HepG2 (cell line): ENCODE data around the gene RHOT1. TPM values are rescaled to one million over a fixed set of nuclear protein-coding genes. Genes with fewer than 3 reads are reported as not detected.

Experiments used
- AKNA ChIP-seq: sonication (generic); formaldehyde crosslinking; IDR thresholded peaks from 2 replicates; pipeline ENCODE4 v1.4.0; 2020; ENCODE audit warnings: missing genetic modification reagents, borderline replicate concordance
- CEBPB ChIP-seq: IDR thresholded peaks from 2 replicates; pipeline ENCODE4 v1.6.1; 2011; ENCODE audit warnings: low read depth, low read length, improper control_type of control experiment, borderline replicate concordance
- DMTF1 ChIP-seq: sonication (generic); formaldehyde crosslinking; IDR thresholded peaks from 2 replicates; pipeline ENCODE4 v1.4.0; 2020; ENCODE audit warnings: mild to moderate bottlenecking, missing genetic modification reagents
- ZNF407 ChIP-seq: sonication (generic); formaldehyde crosslinking; IDR thresholded peaks from one replicate; pipeline ENCODE4 v1.5.1; 2020; ENCODE audit warnings: mild to moderate bottlenecking, missing genetic modification reagents; ENCODE audit errors: not compliant biosample characterization
- ZNF431 ChIP-seq: sonication (generic); formaldehyde crosslinking; IDR thresholded peaks from 2 replicates; pipeline ENCODE4 v1.9.0; 2022; ENCODE audit warnings: missing genetic modification reagents, low read depth, mild to moderate bottlenecking, borderline replicate concordance
- ZNF800 ChIP-seq: sonication (generic); formaldehyde crosslinking; IDR thresholded peaks from 2 replicates; pipeline ENCODE4 v1.4.0; 2020; ENCODE audit warnings: missing genetic modification reagents
- polyA plus RNA-seq, 8 experiments: library from polyadenylated mRNA; depleted of rRNA in 3 of 8; stranded (reverse) in 7 of 8; unstranded in 1 of 8; fragments of >200 nt; fragmentation: Illumina TruSeq in 4 of 8; extraction: Trizol in 4 of 8; gene quantifications; 2 replicates each; pipeline versions ENCODE4 v1.2.1 to v1.2.3, GENCODE V29; 2011 to 2016; ENCODE audit warnings: low read depth in 4 of 8, missing spikeins in 1 of 8, mixed read lengths in 1 of 8; ENCODE audit not compliant: insufficient read depth in 1 of 8
- total RNA-seq, 5 experiments: library from RNA; depleted of rRNA; stranded (reverse); fragments of >200 nt; fragmentation: Illumina TruSeq; extraction: Trizol; gene quantifications; 2 replicates each; pipeline ENCODE4 v1.2.3, GENCODE V29; 2016; ENCODE audit warnings: low read depth in 1 of 5

RHOT1 gene
- total and polyA plus RNA-seq, 2 of the 13 experiments (the other 11 are each of a cell fraction or from before 2014, with no cell fraction given): 25.6 to 41.5 TPM

GRCh38 chr17:32141258-32141657 lies 1.0 kb upstream of the RHOT1 start (continued):
- TF ChIP-seq ZNF407 (CRISPR knock-in tag) (no peak), CEBPB (0 out of 2 replicates have a peak, but pooled peaks have one; percentile 6), AKNA (CRISPR knock-in tag) (no peak), DMTF1 (CRISPR knock-in tag) (no peak), ZNF800 (CRISPR knock-in tag) (0 out of 2 replicates have a peak, but pooled peaks have one; percentile 4), ZNF431 (no peak)
